Bronchus fibroblast of lung (primary cell): ENCODE measurements around the gene PROK1. TPM values are rescaled to one million over a fixed set of nuclear protein-coding genes. Genes with fewer than 3 reads are reported as not detected.

Experiments
- total RNA-seq: library from RNA; depleted of rRNA; stranded (reverse); fragments of >200 nt; gene quantifications from 2 replicates; pipeline ENCODE4 v1.2.3, GENCODE V29; 2015

The PROK1 gene
- not detected in 2 replicates for total RNA-seq

GRCh38 chr1:110450929-110451328, at the start of gene PROK1:
Gene PROK1 (plus strand): TSS chr1:110451149. CDS start chr1:110451217, 68 bp downstream.

GRCh38 chr1:110407260-110408210, 43.4 kb upstream of the PROK1 start, which contains the start of gene LAMTOR5:
Gene LAMTOR5 (minus strand): TSS chr1:110407694. CDS start chr1:110407620, 74 bp downstream.

Other genes with a start within 250 kb of the PROK1 start
- gene KCNC4, start 240.8 kb upstream of the PROK1 start, total RNA-seq, result 0.15 and 0.34 TPM in 2 replicates
- gene RBM15, start 111.8 kb upstream of the PROK1 start, total RNA-seq, result 21.4 and 22.4 TPM in 2 replicates
- 7.7 and 8.6 TPM in 2 replicates for gene SLC16A4, start 60.1 kb upstream of the PROK1 start, total RNA-seq
- gene LAMTOR5, start 43.5 kb upstream of the PROK1 start, total RNA-seq, result 163 and 177 TPM in 2 replicates
- not detected in 2 replicates for gene KCNA10, start 68.0 kb downstream of the PROK1 start, total RNA-seq
- gene KCNA2, start 155.2 kb downstream of the PROK1 start, total RNA-seq, result not detected in 2 replicates
- 0.17 and 0.45 TPM in 2 replicates for gene KCNA3, start 223.8 kb downstream of the PROK1 start, total RNA-seq